Measurements from ENCODE around the gene GTF3C2. TPM values are rescaled to one million over a fixed set of nuclear protein-coding genes. Genes with fewer than 3 reads are reported as not detected.

The GTF3C2 gene
- total and polyA plus RNA-seq, 2 of the 13 experiments (the other 11 are each of a cell fraction or from before 2014, with no cell fraction given) = 77.5 to 130 TPM

- TF ChIP-seq POGK (CRISPR knock-in tag; conservative IDR thresholded peaks at IDR 0.05) = no peak
- TF ChIP-seq ZNF746 (CRISPR knock-in tag; IDR thresholded peaks at IDR 0.05) = no peak; the same call in 1 of the 2 replicates
- TF ChIP-seq GMEB1 (CRISPR knock-in tag; IDR thresholded peaks at IDR 0.05; ENCODE audit: borderline replicate concordance) = no peak
- peak; percentile 88; the same call in 1 of the 2 replicates for TF ChIP-seq HES4 (CRISPR knock-in tag; IDR thresholded peaks at IDR 0.05; ENCODE audit: borderline replicate concordance)
- no peak for TF ChIP-seq JUNB (CRISPR knock-in tag; IDR thresholded peaks at IDR 0.05; ENCODE audit: borderline replicate concordance)
- no peak for TF ChIP-seq ZKSCAN1 (IDR thresholded peaks at IDR 0.05; ENCODE audit: low read length)
- TF ChIP-seq TCF7 (IDR thresholded peaks at IDR 0.05; ENCODE audit: low read depth) = no peak
- TF ChIP-seq KDM5B (CRISPR knock-in tag; IDR thresholded peaks at IDR 0.05; ENCODE audit: borderline replicate concordance) = peak; percentile 15; the same call in 1 of the 2 replicates
- no peak for TF ChIP-seq KDM1A (CRISPR knock-in tag; IDR thresholded peaks at IDR 0.05)
- peak; percentile 32 for TF ChIP-seq ELF3 (CRISPR knock-in tag; IDR thresholded peaks at IDR 0.05)
- no peak for TF ChIP-seq KAT8 (CRISPR knock-in tag; IDR thresholded peaks at IDR 0.05)
- no peak for TF ChIP-seq ZNF143 (CRISPR knock-in tag; IDR thresholded peaks at IDR 0.05)
- peak; percentile 93 for TF ChIP-seq AKAP8 (CRISPR knock-in tag; IDR thresholded peaks at IDR 0.05)
- 0 out of 2 replicates have a peak, but pooled peaks have one; percentile 16 for TF ChIP-seq MTA1 (CRISPR knock-in tag; IDR thresholded peaks at IDR 0.05; ENCODE audit: borderline replicate concordance)
- TF ChIP-seq SPEN (CRISPR knock-in tag; IDR thresholded peaks at IDR 0.05; ENCODE audit: low read depth) = peak; percentile 40; the same call in 1 of the 2 replicates
- no peak for TF ChIP-seq ZNF792 (CRISPR knock-in tag; IDR thresholded peaks at IDR 0.05)
- no peak for TF ChIP-seq THAP9 (CRISPR knock-in tag; IDR thresholded peaks at IDR 0.05; ENCODE audit: borderline replicate concordance)
- no peak for TF ChIP-seq ZNF18 (CRISPR knock-in tag; IDR thresholded peaks at IDR 0.05; ENCODE audit: insufficient replicate concordance)
- 0 out of 2 replicates have a peak, but pooled peaks have one; percentile 46 for TF ChIP-seq MEIS2 (CRISPR knock-in tag; IDR thresholded peaks at IDR 0.05)
- TF ChIP-seq ZNF567 (CRISPR knock-in tag; IDR thresholded peaks at IDR 0.05; ENCODE audit: borderline replicate concordance) = no peak
- TF ChIP-seq ZNF296 (CRISPR knock-in tag; conservative IDR thresholded peaks at IDR 0.05) = 0 out of 2 replicates have a peak, but pooled peaks have one; percentile 25
Observed at GRCh38 chr2:27379836-27380625, 23.5 kb upstream of the GTF3C2 start (continued).
